Measurements from ENCODE around the gene MRAP.

DNA sequence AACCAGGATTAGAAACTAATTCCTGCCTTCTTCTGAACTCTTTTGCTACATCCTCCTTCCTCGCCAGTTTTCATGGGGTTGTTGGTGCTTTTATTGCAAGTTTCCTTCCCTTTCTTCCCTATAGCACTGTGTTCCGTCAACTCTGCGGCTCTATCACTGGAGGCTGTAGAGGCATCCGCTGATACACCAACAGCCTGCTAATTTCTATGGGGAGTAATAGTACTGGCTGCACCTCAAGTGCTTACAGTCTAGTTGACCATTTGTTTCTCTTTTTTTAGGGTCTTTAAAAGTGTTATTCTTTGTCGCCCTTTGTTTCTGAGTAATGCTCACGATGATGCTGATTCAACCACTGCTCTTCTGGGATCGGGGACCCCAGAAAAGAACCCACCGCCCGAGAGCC lies 20.6 kb upstream of the MRAP start:
- TF ChIP-seq POLR2AphosphoS5 (IDR thresholded peaks at IDR 0.05) = no peak
- TF ChIP-seq, protein P1, sequence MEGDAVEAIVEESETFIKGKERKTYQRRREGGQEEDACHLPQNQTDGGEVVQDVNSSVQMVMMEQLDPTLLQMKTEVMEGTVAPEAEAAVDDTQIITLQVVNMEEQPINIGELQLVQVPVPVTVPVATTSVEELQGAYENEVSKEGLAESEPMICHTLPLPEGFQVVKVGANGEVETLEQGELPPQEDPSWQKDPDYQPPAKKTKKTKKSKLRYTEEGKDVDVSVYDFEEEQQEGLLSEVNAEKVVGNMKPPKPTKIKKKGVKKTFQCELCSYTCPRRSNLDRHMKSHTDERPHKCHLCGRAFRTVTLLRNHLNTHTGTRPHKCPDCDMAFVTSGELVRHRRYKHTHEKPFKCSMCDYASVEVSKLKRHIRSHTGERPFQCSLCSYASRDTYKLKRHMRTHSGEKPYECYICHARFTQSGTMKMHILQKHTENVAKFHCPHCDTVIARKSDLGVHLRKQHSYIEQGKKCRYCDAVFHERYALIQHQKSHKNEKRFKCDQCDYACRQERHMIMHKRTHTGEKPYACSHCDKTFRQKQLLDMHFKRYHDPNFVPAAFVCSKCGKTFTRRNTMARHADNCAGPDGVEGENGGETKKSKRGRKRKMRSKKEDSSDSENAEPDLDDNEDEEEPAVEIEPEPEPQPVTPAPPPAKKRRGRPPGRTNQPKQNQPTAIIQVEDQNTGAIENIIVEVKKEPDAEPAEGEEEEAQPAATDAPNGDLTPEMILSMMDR (IDR thresholded peaks at IDR 0.05) = no peak

Measured in stomach (tissue), 4 donors.